Smooth muscle cell of the brain vasculature (primary cell): ENCODE data around the gene ZC2HC1C.

ENCODE experiments used
- DNase-seq: peaks from one replicate; pipeline ENCODE4 v3.0.0-alpha.2; 2012; ENCODE audit warnings: low read depth, low spot score

Gene ZC2HC1C, protein sequence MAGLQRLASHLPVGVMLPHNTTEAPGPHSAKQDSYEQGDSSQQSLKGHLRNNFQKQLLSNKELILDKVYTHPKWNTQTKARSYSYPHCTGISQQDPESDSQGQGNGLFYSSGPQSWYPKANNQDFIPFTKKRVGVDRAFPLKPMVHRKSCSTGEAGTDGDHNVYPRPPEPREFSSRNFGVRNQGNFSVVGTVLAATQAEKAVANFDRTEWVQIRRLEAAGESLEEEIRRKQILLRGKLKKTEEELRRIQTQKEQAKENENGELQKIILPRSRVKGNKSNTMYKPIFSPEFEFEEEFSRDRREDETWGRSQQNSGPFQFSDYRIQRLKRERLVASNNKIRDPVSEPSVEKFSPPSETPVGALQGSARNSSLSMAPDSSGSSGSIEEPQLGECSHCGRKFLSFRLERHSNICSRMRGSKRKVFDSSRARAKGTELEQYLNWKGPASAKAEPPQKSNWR

DNA sequence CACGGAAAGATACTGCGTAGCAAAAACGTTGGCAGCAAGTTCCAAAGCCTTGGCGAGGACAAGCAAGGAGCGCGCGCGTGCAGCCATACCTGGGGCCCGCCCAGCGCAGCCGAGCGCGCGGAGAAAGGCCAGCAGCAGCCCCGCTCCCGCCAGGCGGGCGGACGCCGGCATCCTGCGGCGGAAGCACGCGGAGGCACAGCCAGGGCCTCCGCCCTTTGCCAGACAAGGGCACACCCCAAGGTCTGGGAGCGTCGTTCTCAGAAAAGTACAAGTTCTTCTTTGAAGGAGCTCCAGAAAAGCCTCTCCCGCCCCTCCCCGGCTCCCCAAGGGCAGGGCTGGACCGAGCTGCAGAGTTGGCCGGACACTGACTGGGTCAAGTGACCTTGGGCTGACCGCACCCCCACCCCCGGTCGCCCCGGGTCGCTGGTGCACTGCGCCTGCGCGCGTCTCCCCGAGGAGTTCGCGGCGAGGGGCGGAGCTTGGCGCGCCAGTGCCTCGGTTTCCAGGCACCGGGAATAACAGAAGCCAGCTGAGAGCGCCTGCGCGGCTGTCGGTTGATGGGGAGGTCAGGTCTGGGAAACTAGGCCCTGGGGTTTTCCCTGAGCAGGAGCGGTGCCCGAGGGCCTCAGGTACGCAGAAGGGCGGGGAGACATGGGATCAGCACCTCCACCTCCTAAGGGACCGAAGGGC lies at the start of gene ZC2HC1C:
ZC2HC1C (plus strand) TSS at position 521 of the 690 bp plus-strand sequence. CDS start 933 bp downstream, outside the sequence.
- DNase-seq = no peak

DNA sequence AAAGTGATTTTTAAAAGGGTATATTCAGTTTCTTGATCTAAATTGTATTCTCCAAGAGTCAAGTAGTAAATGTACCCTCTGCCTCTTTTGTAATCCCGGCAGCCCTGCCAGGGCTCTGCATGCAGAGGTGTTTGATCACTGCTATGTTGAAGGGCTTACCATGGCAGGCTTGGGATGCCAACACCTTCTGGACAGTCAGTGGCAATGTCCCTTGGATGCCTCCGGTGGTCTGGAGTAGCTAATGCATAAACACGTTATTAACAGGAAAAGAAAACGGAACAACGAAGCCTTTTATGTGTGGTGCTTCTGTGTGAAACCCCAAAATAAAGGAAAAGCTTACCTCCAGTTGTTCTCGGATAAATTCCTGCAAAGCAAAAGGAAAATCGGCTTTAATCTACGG lies 46.8 kb upstream of the ZC2HC1C start:
- no peak for DNase-seq

DNA sequence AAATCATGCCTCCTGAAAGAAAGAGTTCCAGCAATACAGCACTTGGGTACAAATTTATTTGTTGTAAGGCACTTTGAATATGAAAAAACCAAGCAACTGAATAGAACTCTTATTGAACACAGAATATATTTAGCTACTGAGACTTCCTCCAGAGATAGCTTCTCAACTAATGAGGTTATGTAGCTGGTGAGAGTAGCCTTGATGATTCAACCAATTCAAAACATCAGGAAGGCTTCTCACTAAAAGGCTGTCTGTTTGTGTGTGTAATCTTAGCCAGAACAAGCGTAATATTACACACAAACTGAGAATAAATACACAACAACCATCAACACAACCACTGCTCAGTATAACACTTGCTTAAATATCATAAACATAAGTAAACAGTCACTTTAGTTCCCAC lies 46.3 kb upstream of the ZC2HC1C start:
- DNase-seq = no peak

DNA sequence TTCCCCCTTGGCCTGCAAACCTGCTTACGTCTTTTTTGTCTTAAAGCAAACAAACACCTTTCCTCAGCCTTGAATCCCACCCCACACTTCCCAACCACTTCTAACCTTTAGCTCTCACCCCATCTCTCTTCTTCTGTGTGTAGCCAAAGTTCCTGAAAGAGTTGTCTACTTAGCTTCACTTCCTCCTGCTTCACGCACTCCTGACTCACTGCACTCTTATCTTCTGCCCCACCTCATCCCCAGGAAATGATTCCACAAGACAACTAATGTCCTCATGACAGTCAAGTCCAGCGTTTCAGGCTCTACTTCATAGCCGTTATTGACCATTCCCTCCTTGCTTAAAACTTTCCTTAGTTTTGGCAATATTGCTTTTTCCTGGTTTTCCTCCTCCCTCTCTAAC lies 44.4 kb upstream of the ZC2HC1C start:
- DNase-seq = no peak

DNA sequence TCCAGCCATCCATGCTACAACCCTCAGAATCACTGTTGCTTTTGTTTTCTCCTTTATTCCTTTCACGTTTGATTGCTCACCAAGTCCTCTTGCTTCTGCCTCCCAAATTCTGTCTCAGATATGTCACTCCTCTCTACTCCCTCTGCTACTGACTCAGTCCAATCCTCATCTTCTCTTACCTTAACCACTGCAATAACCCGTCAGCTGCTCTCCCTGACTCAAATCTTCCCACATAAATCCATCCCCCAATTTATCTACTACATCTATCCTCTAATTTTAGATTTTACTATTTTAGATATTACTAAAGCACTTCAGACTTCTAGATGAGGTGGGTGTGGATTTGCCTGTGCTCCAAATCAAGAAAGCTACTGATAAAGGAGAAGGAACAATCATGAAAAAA lies 43.6 kb upstream of the ZC2HC1C start:
- DNase-seq = no peak

DNA sequence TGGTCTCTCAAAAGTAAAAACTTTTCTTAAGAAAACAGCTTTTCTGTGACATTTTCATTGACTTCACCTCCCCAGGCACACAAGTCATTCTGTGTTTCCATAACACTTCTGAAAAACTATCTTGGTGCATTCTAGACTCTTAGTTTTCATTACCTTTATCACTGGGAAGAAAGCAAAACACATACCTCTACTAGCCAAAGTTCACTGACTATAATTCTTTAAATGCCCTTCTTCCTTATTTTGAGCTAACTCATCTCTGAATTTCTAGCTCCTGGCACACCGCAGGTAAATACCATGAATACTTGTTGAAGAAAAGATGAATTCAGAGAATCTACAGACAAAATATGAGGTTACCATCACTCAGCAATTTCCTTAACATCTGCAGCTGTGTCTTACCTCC lies 39.3 kb upstream of the ZC2HC1C start:
- no peak for DNase-seq

DNA sequence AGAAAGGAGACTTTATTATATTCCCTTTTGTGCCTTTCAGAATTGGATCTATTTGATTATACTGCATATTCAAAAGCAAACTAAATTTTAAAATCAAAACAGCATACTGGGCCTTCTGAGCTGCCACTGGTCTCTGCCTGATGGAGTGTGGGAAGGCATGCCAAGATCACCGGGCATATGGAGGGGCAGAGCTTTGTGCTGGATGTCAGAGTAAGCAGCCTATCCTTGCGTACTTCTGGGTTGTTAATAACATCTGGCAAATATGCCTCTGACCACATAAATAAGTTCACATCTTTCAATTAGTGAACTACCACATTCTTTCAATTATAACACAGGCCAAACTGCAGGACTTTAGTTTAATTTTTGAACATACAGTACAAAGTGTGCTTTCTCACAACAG lies 36.5 kb upstream of the ZC2HC1C start:
- DNase-seq = no peak

DNA sequence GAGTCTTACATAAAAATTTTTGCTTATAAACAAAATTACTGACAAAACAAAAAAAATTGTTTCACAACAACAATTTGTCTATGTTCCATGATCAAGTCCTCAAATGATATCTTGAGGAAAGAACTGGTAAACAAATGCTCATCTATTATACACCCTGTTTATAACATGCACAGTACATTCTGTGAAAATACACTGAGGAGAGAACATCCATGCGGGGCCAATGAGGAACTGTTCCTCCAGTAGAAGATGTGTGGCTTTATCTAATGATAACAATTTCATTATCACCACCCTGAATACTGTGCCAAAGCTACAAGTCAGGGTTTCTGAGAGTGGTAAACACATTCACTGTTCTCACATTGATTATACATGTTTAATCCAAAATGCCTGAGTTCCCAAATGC lies 28.9 kb upstream of the ZC2HC1C start:
- no peak for DNase-seq

DNA sequence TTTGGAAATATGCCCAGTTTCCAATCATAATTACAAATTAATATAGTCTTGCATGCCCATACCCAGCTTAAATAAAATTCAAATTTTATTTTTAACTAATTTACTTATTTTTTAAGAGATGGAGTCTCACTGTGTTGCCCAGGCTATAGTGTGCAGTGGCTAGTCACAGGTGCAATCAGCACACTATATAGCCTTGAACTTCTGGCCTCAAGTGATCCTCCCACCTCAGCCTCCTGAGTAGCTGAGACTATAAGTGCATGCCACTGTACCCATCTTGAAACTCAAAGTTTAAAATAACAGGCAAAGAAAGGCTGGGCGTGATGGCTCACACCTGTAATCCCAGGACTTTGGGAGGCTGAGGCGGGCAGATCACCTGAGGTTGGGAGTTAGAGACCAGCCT lies 28.5 kb upstream of the ZC2HC1C start:
- DNase-seq = no peak

DNA sequence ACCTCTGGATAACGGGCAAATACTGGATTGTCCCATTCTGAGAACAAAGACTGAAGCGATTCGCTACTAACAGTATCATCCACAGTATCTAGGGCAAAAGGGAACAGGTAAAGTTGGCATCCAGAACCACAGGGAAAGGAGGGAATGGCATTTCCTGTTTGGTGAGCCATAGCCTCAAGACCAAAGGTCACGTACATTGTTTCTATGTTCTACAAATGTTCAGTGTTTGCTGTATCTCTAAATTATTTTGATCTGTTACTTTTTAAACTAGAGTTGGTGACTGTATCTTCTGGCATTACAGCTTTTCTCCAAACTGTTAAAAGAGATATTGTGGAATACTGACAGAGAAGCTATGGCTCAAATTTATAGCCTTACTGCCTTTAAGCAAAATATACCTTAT lies 27.8 kb upstream of the ZC2HC1C start:
- DNase-seq = no peak

DNA sequence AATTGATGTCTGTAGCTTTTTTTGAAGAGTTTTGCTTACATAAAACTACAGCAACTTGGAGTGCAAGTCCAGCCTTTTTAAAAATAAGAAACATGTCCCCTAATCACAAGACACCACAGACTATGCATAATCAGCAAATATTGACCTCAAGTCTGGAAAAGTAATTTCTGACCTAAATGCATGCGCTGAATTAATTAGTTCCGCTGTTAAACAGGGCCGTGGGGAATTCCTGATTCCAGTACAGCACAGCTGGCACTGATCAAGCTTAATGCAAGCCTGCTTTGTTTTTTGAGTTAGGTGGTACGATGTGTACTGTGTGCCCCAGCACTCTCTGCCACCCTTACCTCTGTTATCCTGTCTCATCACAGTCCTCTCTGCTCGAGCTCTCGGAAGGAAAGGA lies 27.4 kb upstream of the ZC2HC1C start:
- no peak for DNase-seq

DNA sequence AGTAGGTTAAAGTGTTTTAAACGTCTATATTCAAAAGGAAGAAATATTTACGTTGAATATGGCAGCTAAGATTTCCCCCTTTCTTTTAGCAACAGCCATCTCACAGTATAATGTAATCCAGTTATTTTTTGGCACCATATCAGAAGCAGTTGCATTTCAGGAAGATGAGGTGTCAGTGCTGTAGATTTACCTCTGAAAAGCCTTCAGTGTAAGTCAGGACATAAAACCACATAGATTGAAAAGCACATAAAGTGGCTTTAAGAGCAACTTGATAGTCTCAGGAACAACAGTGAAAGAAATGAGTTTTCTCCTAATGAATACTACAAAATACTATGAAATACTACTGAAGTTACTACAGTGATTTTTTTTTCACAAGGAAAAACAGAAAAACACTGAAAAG lies 25.1 kb upstream of the ZC2HC1C start:
- no peak for DNase-seq

DNA sequence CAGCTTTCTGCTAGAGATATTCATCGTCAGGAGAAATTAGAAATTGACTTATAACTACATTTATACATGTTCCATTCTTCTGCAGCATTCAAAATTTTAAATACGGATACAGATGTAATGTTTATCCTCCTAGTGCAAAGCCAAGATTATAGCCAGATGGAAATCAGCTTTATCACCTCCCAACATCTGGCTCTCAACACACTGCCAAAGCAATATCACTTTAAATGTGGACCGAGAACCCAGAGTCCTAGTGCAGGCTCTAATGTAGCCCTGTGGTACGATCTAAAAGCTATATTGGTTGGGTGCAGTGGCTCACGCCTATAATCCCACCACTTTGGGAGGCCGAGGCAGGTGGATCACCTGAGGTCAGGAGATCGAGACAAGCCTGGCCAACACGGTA lies 24.7 kb upstream of the ZC2HC1C start:
- DNase-seq = no peak

DNA sequence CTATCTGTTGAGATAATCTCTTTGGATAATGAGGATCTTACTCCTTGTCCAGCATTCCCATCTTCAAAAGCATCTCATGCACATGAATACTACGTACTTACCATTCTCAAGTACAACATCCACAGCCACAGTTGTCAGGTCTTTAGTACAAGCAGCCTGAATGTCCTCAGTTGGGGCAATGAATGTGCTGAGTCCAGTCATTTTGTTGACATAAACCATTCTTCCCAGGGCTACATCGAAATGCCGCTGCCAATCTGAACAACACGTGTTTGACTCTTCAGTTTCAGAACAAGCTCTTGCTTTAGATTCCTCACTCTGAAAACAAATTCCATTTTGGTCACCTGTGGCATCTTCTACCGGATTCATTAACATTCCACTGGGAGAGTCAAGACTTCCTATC lies 23.2 kb upstream of the ZC2HC1C start:
- no peak for DNase-seq

DNA sequence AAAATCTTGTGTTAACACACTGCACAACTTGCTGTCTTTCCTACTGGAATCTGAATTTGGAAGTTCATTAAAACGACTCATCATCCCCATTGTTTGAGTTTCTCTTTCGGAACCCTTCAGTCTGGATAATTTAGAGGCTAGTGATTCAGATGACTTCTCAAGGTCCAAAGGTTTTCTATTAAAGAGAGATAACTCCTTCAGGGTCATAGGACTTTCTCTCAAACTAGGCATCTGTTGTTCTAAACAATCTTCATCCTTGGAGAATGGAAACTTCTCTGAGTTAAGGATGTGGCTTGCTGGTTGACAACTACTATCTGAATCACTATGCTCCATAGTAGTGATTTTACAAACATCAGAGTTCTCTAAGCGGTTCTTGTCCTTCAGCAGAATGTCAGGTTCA lies 22.5 kb upstream of the ZC2HC1C start:
- no peak for DNase-seq

DNA sequence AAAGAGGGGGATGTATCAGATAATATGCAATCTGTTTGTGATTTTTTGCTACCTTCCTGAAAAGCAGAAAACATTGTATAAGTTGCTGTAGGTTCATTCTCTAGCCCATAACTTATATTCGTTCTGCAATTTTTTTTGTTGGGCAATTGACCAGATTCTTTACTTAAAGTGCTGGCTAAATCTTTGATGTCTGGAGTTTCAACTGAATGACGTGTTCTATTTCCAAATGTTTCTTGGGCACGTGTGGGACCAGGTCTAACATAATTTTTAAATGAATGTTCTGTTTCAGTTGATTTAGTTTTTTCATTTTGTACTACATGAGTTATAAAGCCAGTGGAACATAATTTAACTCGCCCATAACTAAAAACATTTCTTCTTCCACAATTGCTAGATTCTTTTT lies 21.9 kb upstream of the ZC2HC1C start:
- DNase-seq = no peak

DNA sequence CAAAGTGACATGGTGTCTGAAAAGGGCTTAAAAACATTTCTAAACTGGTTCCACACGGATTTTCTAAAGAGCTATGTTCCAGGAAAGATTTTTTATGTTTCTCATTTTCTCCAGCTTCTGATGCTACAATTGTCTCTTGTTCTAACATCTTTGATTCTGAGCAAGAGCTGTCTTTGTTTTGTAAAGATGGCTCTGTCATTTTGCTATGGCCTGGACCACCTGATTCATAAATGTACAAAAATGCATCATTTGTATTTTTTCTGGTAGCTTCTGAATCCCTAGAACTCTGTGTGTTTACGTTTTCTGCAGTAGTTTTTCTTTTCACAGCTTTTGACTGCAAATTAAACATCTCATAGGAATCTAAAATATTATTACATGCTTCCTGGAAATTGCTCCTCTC lies 21.3 kb upstream of the ZC2HC1C start:
- DNase-seq = no peak

DNA sequence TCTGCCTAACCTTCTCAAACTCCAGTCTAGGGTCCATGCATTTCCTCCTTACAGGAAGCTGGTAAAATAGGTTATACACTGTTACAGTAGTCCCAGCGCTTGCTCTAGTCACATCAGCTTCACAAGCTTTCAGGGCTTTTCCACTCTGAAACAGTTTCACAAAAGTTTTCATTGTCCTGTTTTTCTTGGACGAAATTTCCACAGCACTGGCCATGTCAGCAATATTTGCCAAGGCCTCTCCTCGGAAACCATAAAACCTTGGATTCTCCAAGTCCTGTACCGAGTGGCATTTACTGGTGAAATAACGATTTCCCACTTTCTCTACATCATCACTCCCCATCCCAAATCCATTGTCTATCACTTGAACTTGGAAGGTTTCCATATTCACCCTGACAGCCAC lies 20.3 kb upstream of the ZC2HC1C start:
- no peak for DNase-seq

DNA sequence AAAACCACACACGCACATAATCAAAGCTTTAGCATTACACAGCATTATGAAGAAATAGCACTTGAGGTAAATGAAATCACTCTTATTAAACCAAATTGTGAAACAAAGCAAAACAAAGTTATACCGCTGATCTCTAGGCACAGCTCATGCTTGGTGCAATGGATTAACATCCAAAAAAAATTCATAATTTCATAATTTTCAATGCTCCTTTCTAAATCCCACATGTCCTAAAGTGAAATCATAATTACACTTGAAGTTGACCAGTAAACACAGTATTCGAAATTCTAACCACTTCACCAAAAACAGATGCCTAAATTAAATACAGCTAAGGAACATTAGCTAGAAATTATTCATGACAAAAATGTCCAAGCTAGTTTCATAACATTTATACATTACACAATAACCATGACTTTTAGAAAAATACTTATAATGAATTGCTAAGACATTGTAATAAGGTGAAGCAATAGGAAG lies 19.7 kb upstream of the ZC2HC1C start:
- DNase-seq = no peak

DNA sequence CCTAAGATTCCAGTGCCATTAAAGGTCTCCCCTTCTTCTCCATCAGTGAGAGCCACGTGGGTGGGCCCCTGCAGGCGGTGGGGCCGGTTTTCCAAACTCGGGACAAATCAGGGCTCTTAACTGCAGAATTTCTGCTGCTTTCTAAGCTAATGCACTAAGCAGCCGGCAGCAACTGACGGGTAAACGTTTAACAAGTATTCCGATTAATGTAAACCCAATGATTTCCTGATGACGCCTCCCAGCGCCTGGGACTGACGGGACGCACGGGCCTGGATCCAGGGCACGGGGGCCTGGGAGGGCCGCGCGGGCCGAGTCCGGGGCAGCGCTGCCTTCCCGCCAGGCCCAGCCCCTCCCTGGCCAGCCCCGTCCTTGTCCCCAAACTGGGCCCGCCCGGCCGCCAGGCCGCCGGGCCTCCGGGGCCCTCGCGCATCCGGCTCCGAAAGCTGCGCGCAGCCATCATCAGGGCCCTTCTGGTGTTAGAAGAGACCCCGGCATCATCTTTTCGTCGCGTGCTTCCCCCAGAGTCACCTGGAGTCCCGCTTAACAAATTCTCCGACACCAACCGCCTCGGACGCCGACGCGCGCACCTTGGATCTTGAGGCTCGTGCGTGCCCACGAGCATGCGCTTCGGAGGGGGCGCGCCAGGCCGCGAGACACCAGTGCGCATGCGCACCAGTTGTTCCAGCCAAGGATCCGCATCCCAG lies 18.4 kb upstream of the ZC2HC1C start, which contains the start of gene MLH3:
MLH3 (minus strand) TSS at position 616 of the 704 bp plus-strand sequence. CDS start 1,812 bp downstream, outside the sequence.
- DNase-seq = peak; percentile 46

DNA sequence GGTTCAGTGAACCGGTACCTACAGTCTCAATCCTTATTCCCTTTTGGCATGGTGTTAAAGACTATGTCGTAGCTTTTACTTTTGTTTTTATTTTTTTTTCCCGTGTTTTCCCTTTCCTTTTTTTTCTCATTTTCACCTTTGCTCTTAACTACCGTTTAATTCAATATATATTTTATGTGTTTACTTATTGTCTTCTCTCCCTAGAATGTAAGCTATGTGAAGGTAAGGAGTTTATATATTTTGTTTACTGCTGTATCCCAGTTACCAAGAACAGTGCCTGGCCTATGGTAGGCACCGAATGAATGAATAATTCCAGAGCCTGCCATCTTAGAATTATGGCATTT lies 17.9 kb upstream of the ZC2HC1C start:
- DNase-seq = no peak
